ENCODE measurements around the gene SMYD3. TPM values are rescaled to one million over a fixed set of nuclear protein-coding genes. Genes with fewer than 3 reads are reported as not detected.

SMYD3 gene
- total RNA-seq, 1 donor from 2014 or later, result 35.4 TPM

DNA sequence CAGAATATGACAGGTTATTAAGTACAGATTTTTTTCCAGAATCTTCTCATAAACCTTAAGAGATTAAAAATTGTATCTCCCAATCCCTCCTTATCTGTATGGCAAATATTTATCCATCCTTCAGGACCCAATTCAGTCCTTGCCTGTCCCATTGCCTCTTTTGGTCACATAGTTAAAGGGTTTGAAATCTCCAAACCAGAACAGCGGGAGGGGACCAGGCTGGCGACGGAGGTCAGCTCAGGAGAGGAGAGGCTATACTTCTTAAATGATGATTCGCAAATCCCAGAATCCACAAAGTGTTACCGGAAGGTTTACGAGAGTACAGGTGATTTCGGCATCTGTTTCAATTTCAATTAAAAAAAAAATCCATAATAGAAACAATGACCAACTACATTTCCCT is 572.7 kb downstream of the SMYD3 start:
- Mint-ChIP-seq H3K4me1 (ENCODE audit: unreplicated experiment) (peaks cover 3% of the 10 kb centered on the region), H3K9me3 (ENCODE audit: unreplicated experiment) (no peaks in the 10 kb centered on the region), H3K36me3 (ENCODE audit: low read depth, unreplicated experiment) (no peaks in the 10 kb centered on the region), H3K27ac (ENCODE audit: unreplicated experiment) (no peak overlapping the region), H3K27me3 (ENCODE audit: unreplicated experiment) (peaks cover 3% of the 10 kb centered on the region), H3K4me3 (ENCODE audit: unreplicated experiment) (no peak overlapping the region)
- no peak for TF ChIP-seq CTCF (IDR thresholded peaks at IDR 0.05; ENCODE audit: unreplicated experiment)
- no peak for DNase-seq (ENCODE audit: low spot score)

DNA sequence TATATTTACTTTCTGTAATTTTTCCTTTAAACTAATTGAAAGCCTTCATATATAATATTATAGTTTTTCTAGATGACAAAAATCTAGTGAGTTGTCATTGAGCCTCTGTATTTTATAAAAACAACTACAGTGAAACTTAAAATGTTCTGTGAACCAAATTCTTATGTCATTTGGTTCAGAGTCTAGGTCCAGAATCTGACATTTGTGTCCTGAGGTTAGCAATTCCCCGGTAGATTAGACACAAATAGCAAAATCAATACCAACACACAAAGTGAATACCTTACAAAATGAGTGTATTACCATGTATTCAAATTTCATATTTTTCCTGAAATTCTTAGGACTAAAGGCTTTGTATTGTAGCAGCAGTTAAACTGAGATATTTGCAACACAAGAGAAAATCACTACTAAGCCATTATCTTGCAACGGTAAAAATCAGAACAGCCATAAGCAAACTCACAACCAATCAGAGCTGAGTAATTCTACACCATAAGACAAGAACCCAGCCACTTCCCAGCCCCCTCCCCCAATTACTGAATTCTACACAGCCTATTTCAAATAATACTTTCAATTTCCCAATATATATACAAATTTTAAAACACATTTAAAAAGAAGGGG is 573.5 kb downstream of the SMYD3 start:
- Mint-ChIP-seq H3K4me3 (ENCODE audit: unreplicated experiment) (no peak overlapping the region), H3K27me3 (ENCODE audit: unreplicated experiment) (peaks cover 3% of the 10 kb centered on the region), H3K27ac (ENCODE audit: unreplicated experiment) (no peak overlapping the region), H3K4me1 (ENCODE audit: unreplicated experiment) (peaks cover 3% of the 10 kb centered on the region), H3K36me3 (ENCODE audit: low read depth, unreplicated experiment) (no peaks in the 10 kb centered on the region), H3K9me3 (ENCODE audit: unreplicated experiment) (no peaks in the 10 kb centered on the region)
- DNase-seq (ENCODE audit: low spot score), result no peak
- no peak for TF ChIP-seq CTCF (IDR thresholded peaks at IDR 0.05; ENCODE audit: unreplicated experiment)

- Mint-ChIP-seq H3K4me1 (ENCODE audit: unreplicated experiment) (peaks cover 3% of the 10 kb centered on the region), H3K36me3 (ENCODE audit: low read depth, unreplicated experiment) (no peaks in the 10 kb centered on the region), H3K27me3 (ENCODE audit: unreplicated experiment) (no peaks in the 10 kb centered on the region), H3K9me3 (ENCODE audit: unreplicated experiment) (no peaks in the 10 kb centered on the region), H3K27ac (ENCODE audit: unreplicated experiment) (no peak overlapping the region), H3K4me3 (ENCODE audit: unreplicated experiment) (no peak overlapping the region)
- TF ChIP-seq CTCF (IDR thresholded peaks at IDR 0.05; ENCODE audit: unreplicated experiment), result no peak
- DNase-seq (ENCODE audit: low spot score), result no peak
These were observed 574.6 kb downstream of the SMYD3 start for GRCh38 chr1:245932302-245932972.

- H3K9me3 Mint-ChIP-seq (ENCODE audit: unreplicated experiment), result no peaks in the 10 kb centered on the region
- H3K4me3 Mint-ChIP-seq (ENCODE audit: unreplicated experiment), result no peak overlapping the region
- H3K36me3 Mint-ChIP-seq (ENCODE audit: low read depth, unreplicated experiment), result no peaks in the 10 kb centered on the region
- H3K27ac Mint-ChIP-seq (ENCODE audit: unreplicated experiment), result no peak overlapping the region
- peaks cover 3% of the 10 kb centered on the region for H3K4me1 Mint-ChIP-seq (ENCODE audit: unreplicated experiment)
- no peaks in the 10 kb centered on the region for H3K27me3 Mint-ChIP-seq (ENCODE audit: unreplicated experiment)
- TF ChIP-seq CTCF (IDR thresholded peaks at IDR 0.05; ENCODE audit: unreplicated experiment), result no peak
- no peak for DNase-seq (ENCODE audit: low spot score)
These were observed 575.6 kb downstream of the SMYD3 start for GRCh38 chr1:245931450-245931849.

DNA sequence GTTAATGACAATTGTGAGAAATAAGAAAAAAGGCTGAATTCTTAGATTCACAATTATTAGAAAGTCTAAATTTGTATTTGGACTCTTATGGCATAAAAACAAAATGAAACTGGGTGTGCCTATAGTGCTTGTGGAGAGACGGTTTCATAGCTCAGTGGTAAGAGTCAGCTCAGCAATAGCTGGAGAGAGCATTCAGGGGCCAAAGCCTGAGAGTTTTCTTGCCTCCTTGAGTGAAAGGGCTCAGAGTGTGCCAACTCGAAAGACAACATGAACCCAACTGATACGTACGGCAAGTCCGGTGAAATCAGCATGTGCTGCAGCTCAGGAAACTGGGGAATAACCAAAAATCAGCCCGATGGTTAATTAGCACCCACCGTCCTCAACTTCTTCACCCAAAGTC is 577.9 kb downstream of the SMYD3 start:
- no peak for TF ChIP-seq CTCF (IDR thresholded peaks at IDR 0.05; ENCODE audit: unreplicated experiment)
- no peak for DNase-seq (ENCODE audit: low spot score)
- Mint-ChIP-seq H3K4me1 (ENCODE audit: unreplicated experiment) (peaks cover 3% of the 10 kb centered on the region), H3K27me3 (ENCODE audit: unreplicated experiment) (no peaks in the 10 kb centered on the region), H3K4me3 (ENCODE audit: unreplicated experiment) (no peak overlapping the region), H3K36me3 (ENCODE audit: low read depth, unreplicated experiment) (no peaks in the 10 kb centered on the region), H3K27ac (ENCODE audit: unreplicated experiment) (no peak overlapping the region), H3K9me3 (ENCODE audit: unreplicated experiment) (no peaks in the 10 kb centered on the region)

All from endothelial cell (in vitro differentiated cells).